ENCODE measurements around the gene DHX36.

Gene DHX36

GRCh38 chr3:154254527-154254926, 69.8 kb downstream of the DHX36 start:
- no peak for TF ChIP-seq ZNF274 (IDR thresholded peaks at IDR 0.05; ENCODE audit: low read depth, low read length)
- no peak overlapping the region for H3K4me3 ChIP-seq (ENCODE audit: low read length)

- H3K4me3 ChIP-seq (ENCODE audit: low read length), result no peak overlapping the region
- no peak for TF ChIP-seq ZNF274 (IDR thresholded peaks at IDR 0.05; ENCODE audit: low read depth, low read length)
These were observed 71.3 kb downstream of the DHX36 start for GRCh38 chr3:154252759-154253638.

- TF ChIP-seq ZNF274 (IDR thresholded peaks at IDR 0.05; ENCODE audit: low read depth, low read length), result no peak
- no peak overlapping the region for H3K4me3 ChIP-seq (ENCODE audit: low read length)
These were observed 72.7 kb downstream of the DHX36 start for GRCh38 chr3:154251610-154252009.

- TF ChIP-seq ZNF274 (IDR thresholded peaks at IDR 0.05; ENCODE audit: low read depth, low read length), result no peak
- H3K4me3 ChIP-seq (ENCODE audit: low read length), result no peak overlapping the region
These were observed 74.0 kb downstream of the DHX36 start for GRCh38 chr3:154250291-154250690.

- no peak overlapping the region for H3K4me3 ChIP-seq (ENCODE audit: low read length)
- no peak for TF ChIP-seq ZNF274 (IDR thresholded peaks at IDR 0.05; ENCODE audit: low read depth, low read length)
These were observed 76.4 kb downstream of the DHX36 start for GRCh38 chr3:154247806-154248415.

- H3K4me3 ChIP-seq (ENCODE audit: low read length), result no peak overlapping the region
- TF ChIP-seq ZNF274 (IDR thresholded peaks at IDR 0.05; ENCODE audit: low read depth, low read length), result no peak
These were observed 79.6 kb downstream of the DHX36 start for GRCh38 chr3:154244644-154245043.

GRCh38 chr3:154243353-154243752, 80.9 kb downstream of the DHX36 start:
- TF ChIP-seq ZNF274 (IDR thresholded peaks at IDR 0.05; ENCODE audit: low read depth, low read length), result no peak
- H3K4me3 ChIP-seq (ENCODE audit: low read length), result no peak overlapping the region

- TF ChIP-seq ZNF274 (IDR thresholded peaks at IDR 0.05; ENCODE audit: low read depth, low read length), result no peak
- H3K4me3 ChIP-seq (ENCODE audit: low read length), result no peak overlapping the region
These were observed 81.5 kb downstream of the DHX36 start for GRCh38 chr3:154242766-154243165.

GRCh38 chr3:154241496-154241895, 82.8 kb downstream of the DHX36 start:
- H3K4me3 ChIP-seq (ENCODE audit: low read length), result no peak overlapping the region
- TF ChIP-seq ZNF274 (IDR thresholded peaks at IDR 0.05; ENCODE audit: low read depth, low read length), result no peak

GRCh38 chr3:154240235-154240634, 84.1 kb downstream of the DHX36 start:
- H3K4me3 ChIP-seq (ENCODE audit: low read length), result no peak overlapping the region
- no peak for TF ChIP-seq ZNF274 (IDR thresholded peaks at IDR 0.05; ENCODE audit: low read depth, low read length)

- H3K4me3 ChIP-seq (ENCODE audit: low read length), result no peak overlapping the region
- TF ChIP-seq ZNF274 (IDR thresholded peaks at IDR 0.05; ENCODE audit: low read depth, low read length), result no peak
These were observed 88.0 kb downstream of the DHX36 start for GRCh38 chr3:154236331-154236730.

GRCh38 chr3:154235330-154235729, 89.0 kb downstream of the DHX36 start:
- TF ChIP-seq ZNF274 (IDR thresholded peaks at IDR 0.05; ENCODE audit: low read depth, low read length), result no peak
- H3K4me3 ChIP-seq (ENCODE audit: low read length), result no peak overlapping the region

- H3K4me3 ChIP-seq (ENCODE audit: low read length), result no peak overlapping the region
- no peak for TF ChIP-seq ZNF274 (IDR thresholded peaks at IDR 0.05; ENCODE audit: low read depth, low read length)
These were observed 95.1 kb downstream of the DHX36 start for GRCh38 chr3:154229217-154229590.

- TF ChIP-seq ZNF274 (IDR thresholded peaks at IDR 0.05; ENCODE audit: low read depth, low read length), result no peak
- H3K4me3 ChIP-seq (ENCODE audit: low read length), result no peak overlapping the region
These were observed 95.6 kb downstream of the DHX36 start for GRCh38 chr3:154228561-154229216.

GRCh38 chr3:154227531-154227930, 96.8 kb downstream of the DHX36 start:
- H3K4me3 ChIP-seq (ENCODE audit: low read length), result no peak overlapping the region
- no peak for TF ChIP-seq ZNF274 (IDR thresholded peaks at IDR 0.05; ENCODE audit: low read depth, low read length)
